NCI-H1930 (cell line): ENCODE measurements around the gene ZNF853.
"Not testable (repeated sequence)": the region's sequence is repeated elsewhere in the genome, so short reads cannot be mapped to it uniquely, and the experiment has no call there.

Source experiments
- DNase-seq, 2 experiments: peaks; one replicate each; lab custom pipeline; 2025; lab: John Stamatoyannopoulos, UW

ZNF853 gene

DNA sequence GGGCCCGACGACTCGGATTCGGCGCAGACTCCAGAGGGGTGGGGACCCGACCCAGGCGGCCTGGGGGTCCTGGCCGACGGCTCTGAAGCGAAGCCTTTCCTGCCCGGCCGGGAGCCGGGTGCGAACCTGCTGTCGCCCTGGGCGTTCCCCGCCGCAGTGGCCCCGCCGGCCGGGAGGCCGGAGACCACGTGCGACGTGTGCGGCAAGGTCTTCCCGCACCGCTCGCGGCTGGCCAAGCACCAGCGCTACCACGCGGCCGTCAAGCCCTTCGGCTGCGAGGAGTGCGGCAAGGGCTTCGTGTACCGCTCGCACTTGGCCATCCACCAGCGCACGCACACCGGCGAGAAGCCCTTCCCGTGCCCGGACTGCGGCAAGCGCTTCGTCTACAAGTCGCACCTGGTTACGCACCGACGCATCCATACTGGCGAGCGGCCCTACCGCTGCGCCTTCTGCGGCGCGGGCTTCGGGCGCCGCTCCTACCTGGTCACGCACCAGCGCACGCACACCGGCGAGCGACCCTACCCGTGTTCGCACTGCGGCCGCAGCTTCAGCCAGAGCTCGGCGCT is 37.1 kb downstream of the ZNF853 start:
- no peak for DNase-seq

DNA sequence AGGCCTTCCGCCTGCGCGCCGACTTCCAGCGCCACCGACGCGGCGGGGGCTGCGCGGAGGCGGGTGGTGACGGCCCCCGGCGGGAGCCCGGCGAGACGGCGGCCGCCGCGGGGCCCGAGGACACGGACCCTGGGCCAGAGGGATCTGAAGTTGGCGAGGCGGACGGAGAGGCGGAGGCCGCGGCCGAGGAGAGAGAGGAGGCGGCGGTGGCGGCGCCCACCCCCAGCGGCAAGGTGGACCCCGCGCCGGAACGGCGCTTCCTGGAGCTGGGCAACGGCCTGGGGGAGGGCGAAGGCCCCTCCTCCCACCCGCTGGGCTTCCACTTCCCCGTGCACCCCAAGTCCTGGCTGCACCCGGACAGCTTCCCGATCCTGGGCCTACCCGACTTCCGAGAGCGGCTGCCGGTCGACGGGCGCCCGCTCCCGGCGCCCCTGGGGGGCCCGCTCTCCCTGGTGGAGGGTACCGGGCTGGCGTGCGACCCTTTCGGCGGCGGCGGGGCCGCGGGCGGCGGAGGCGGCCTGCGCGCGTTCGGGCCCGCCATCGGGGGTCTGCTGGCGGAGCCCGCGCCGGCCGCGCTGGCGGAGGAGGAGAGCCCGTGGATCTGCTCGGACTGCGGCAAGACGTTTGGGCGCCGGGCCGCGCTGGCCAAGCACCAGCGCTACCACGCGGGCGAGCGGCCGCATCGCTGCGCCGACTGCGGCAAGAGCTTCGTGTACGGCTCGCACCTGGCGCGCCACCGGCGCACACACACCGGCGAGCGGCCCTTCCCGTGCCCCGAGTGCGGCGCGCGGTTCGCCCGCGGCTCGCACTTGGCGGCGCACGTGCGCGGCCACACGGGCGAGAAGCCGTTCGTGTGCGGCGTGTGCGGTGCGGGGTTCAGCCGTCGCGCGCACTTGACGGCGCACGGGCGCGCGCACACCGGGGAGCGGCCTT is 37.9 kb downstream of the ZNF853 start:
- no peak for DNase-seq

DNA sequence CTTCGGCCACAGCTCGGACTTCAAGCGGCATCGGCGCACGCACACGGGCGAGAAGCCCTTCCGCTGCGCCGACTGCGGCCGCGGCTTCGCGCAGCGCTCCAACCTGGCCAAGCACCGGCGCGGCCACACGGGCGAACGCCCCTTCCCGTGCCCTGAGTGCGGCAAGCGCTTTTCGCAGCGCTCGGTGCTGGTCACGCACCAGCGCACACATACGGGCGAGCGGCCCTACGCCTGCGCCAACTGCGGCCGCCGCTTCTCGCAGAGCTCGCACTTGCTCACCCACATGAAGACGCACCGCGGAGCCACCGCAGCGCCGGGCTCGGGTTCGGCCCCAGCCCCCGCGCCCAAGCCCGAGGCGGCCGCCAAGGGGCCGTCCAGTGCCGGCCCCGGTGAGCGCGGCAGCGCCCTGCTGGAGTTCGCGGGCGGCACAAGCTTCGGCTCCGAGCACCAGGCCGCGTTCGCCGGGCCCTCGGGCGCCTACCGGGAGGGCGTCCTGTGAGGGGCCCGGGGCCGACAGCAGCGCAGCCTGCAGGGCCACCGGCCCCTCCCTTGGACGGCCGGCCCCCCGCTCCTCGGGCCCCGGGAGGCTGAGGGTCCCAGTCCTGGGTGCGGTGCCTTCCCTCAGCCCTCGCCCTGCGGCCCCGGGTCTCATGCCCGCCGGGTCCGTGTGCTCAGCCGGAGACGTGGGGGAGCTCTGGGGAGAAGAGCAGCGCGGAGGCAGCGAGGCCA is 38.9 kb downstream of the ZNF853 start:
- DNase-seq: no peak

DNA sequence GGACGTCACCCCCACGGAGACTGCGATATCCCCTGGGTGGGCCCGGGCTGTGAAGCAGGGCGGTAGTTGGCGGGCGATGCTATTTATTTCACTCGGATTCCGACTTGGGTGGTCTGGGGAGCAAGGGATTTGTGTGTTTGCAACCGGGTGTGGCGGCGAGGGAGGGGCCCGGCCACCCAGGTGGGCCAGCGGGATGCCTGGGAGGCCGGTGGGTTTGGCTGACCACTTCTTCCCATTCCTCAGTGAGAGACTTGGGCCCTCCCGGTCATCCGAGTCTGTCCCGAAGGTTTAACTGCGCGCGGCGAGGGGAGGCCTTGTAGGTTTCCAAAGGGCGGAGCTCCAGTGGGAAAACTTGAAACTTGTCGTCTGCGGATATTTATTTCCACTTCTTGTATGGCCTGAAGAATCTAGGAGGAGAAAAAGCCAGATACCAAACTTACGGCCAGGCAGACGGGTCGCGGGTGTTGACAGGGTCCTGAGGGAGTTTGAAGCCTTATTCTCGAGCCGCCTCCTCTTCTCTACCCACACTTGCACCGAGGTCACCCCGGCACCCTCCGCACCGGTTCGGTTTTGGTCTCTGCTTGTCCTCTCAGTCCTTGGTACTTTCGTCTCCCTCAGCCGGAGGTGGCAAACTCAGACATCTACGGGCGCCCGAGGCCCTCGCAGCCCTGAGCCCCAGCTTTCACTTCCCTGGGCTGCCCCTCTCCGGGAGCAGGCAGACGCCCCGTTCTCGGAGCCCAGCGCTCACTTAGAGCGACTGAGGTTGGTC is 39.6 kb downstream of the ZNF853 start:
- DNase-seq: no peak

DNA sequence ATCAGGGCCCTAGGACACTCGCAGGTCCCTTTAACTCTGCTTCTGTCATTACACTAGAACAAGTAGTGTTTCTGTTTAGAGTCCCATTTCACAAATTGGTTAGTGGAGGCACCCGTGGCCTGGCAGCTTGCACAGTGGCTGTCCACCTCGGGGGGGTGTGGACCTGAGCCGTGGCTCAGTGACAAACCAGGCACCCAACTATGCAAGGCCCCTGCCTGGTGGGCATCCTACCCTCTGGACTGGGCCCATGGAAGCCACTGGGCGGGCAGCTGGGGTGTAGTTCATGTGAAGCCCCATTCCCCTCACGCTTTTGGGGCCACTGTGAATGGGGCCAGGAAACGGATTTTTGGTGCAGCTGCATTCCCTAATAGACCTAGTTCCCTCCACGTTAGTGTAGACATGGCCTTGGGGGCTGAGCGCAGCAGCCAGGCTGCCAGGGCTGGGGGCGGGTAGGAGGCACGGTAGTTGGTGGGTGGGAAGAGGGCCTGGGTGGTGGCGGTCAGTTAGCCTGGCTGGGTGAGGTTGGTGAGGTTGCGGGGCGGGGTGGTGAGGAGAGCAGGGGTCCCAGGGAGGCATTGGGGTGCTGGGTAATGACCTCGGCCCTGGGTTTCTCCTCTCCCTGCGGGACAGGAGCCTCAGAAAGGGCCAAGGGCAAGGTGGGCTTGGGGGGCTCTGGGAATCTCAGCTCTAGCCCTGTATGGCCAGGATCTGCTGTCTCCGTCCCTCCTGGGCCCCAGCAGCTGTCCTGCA is 40.4 kb downstream of the ZNF853 start:
- DNase-seq: no peak

DNA sequence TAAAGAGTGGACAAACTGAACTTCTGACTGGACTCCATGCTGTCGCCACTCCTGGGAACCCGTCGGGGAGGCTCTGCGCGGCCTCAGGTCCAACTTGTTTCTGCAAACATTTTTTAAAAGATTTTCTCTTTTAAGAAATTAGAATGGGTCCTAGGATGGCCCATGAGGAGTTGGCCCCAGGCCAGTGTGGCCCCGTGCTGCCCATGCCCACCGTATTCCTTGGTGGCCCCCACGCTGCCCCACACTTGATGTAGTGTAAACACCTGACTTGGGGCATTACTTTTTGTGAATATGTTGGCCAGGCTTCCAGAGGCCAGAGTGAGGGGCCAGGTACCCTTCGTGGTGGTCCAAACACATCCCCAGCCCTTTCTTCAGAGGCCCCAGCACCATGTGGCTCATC is 41.0 kb downstream of the ZNF853 start:
- DNase-seq: no peak

DNA sequence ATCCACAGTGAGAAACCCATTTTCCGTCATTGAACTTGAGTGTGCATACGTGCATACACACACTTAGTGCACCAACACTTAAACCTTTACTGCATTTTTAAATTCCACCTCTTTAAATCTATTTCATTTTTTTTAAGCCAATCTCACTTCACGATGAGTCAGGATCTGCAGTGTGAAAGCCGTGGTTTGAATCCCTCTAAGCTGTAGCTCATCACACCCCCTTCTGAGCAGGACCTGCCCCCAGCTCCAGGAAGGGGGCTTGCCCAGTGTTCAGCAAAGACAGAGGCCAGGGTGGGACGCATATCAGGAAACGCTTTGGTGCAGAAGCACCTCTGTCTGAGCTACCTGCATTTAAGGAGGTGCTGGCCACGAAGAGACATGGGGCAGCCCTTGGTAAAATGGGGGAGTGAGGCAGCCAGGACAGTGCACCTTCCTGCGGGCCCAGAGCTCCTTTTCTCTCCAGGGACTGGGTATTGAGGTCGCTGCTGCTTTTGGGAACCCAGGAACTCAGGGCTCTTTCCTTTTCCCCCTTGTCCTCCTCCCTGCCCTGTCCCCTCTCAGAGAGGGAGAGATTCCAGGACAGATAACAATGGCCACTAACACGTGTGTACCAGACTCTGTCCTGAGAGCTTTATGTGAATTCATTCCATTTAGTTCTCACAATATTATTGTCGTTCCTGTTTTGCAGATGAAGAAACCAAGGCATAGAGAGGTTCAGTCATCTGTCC is 43.4 kb downstream of the ZNF853 start:
- DNase-seq: no peak

DNA sequence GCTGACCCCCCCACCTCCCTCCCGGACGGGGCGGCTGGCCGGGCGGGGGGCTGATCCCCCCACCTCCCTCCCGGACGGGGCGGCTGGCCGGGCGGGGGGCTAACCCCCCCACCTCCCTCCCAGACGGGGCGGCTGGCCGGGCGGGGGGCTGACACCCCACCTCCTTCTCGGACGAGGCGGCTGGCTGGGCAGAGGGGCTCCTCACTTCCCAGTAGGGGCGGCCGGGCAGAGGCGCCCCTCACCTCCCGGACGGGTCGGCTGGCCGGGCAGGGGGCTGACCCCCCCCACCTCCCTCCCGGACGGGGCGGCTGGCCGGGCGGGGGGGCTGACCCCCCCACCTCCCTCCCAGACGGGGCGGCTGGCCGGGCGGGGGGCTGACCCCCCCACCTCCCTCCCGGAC is 55.4 kb downstream of the ZNF853 start:
- DNase-seq: not testable (repeated sequence)
